ENCODE measurements around the gene TMEM145. TPM values are rescaled to one million over a fixed set of nuclear protein-coding genes. Genes with fewer than 3 reads are reported as not detected.

Gene TMEM145
- total and polyA plus RNA-seq, 9 of the 15 experiments (the other 6 are each of a cell fraction or from before 2014, with no cell fraction given) = 0.80 to 5.5 (median 1.9) TPM; not detected in 3

DNA sequence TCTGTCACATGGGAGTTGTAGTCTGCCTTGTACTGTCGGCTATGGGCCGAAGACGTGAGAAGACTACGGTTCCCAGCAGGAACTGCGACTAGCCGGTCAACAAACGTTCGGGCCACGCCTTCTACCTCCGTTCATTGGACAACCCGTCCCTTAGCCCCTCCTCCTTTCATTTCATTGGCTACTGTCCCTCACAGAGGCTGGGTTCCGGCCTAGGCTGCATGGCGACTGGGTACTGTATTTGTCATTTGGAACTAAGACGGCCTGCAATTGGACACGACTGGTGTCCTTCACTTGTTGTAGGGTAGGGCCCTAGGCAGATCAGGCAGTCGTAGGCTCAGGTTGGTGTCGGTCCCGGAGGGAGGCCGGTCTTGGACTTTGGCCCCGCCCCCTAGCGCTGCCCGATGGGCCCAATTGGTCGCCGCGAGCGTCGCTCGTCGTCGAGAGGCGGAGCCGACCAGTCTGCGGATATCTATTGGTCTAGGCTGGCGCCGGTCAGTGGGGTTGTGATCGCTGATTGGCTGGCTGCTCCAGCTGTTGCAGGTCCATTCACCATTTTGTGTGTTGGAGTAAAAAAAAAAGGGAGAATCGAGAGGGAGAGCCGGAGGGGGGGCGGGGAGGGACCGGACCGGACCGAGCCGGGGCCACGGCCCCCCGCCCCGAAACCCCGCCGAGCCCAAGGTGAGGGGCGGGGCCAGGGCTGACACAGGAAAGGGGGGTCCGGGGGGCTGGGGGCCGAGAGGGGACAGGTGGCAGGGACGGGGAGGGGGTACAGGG lies 44.2 kb upstream of the TMEM145 start, which contains the start of gene CIC:
TSS of gene CIC (plus strand) at position 549 of the 774 bp plus-strand sequence. CDS start 2,532 bp downstream, outside the sequence.
- FAIRE-seq (peak; percentile 100), ATAC-seq (peak; percentile 92), DNase-seq (ENCODE audit: extremely low read depth in 1 of 4, low spot score in 3 of 4) (peak; percentile 85 to 100 (median 92))
- Histone ChIP-seq H3K9ac (ENCODE audit: insufficient read depth in 1 of 2, low read depth in 2 of 2, low read length in 2 of 2) (peak within 1 kb of the TSS; percentile 98 to 99), H3K4me2 (ENCODE audit: insufficient read depth, low read length) (peak within 1 kb of the TSS; percentile 96), H3K36me3 (ENCODE audit: control insufficient read depth, insufficient read depth, low read length) (peaks cover 29% of the 10 kb centered on the region; the same call in 2 of the 3 replicates), H3K27me3 (ENCODE audit: control insufficient read depth in 2 of 2, insufficient read depth in 2 of 2, low read length in 2 of 2) (no peaks in the 10 kb centered on the region), H3K27ac (ENCODE audit: extremely low read depth, low read depth, low read length) (peak within 1 kb of the TSS; percentile 98), H2AFZ (ENCODE audit: low read depth, low read length) (peak within 1 kb of the TSS; percentile 97), H3K4me3 (peak within 1 kb of the TSS; percentile 54), H3K9me3 (replicated peaks; ENCODE audit: control insufficient read depth, insufficient read depth, low read depth, low read length) (no peaks in the 10 kb centered on the region), H3K79me2 (ENCODE audit: control insufficient read depth, insufficient read depth, low read length) (peaks cover 24% of the 10 kb centered on the region), H3K4me1 (replicated peaks in 1 of 2; ENCODE audit: control insufficient read depth in 2 of 2, insufficient read depth in 2 of 2, low read length in 2 of 2) (peaks cover 17 to 51% of the 10 kb centered on the region in 2 experiments), H3K9me1 (ENCODE audit: control insufficient read depth, insufficient read depth, low read length) (no peaks in the 10 kb centered on the region), H4K20me1 (replicated peaks; ENCODE audit: control insufficient read depth, insufficient read depth, low read length) (no peaks in the 10 kb centered on the region)
- ChIA-PET POLR2A (interaction anchor here (0.6 to 2.9 kb wide), 4 partner anchors 11 to 24 kb away, joined by 3 to 16 read pairs (median 4); no protein-coding TSS in a partner anchor), CTCF (ENCODE audit: low intra/inter-chr PET ratio) (no interaction called here)
- in situ Hi-C loops (cut with MboI) (no loop called here), intact Hi-C loops (cut with micrococcal nuclease) (loop anchor here (2.0 kb wide), 1 partner anchor 14 kb away; the partner anchor contains the start of gene ERF)
- BruUV-seq (replicated peaks) = TSS peak; percentile 63
- WGBS (ENCODE audit: insufficient coverage, low coverage, missing lambda C conversion rate) = 0% methylated on average over 33 of the region's 52 CpGs
- peak; percentile 100 for TF ChIP-seq SP1 (CRISPR knock-in tag; IDR thresholded peaks at IDR 0.05)
- no peak for TF ChIP-seq KAT2B (IDR thresholded peaks at IDR 0.05; ENCODE audit: low read depth, low read length)
- TF ChIP-seq MBD2 (IDR thresholded peaks at IDR 0.05; ENCODE audit: borderline replicate concordance, low read depth) = peak; percentile 100
- TF ChIP-seq NFRKB (IDR thresholded peaks at IDR 0.05; ENCODE audit: low read depth) = 0 out of 2 replicates have a peak, but pooled peaks have one; percentile 6
- peak; percentile 99 for TF ChIP-seq TFAP4 (CRISPR knock-in tag; IDR thresholded peaks at IDR 0.05; ENCODE audit: borderline replicate concordance)
- 0 out of 2 replicates have a peak, but pooled peaks have one; percentile 67 for TF ChIP-seq CREB1 (IDR thresholded peaks at IDR 0.05)
- TF ChIP-seq CREB1 (CRISPR knock-in tag; IDR thresholded peaks at IDR 0.05) = peak; percentile 76
- no peak for TF ChIP-seq ZBED1 (IDR thresholded peaks at IDR 0.05)
- TF ChIP-seq NR2C1 (IDR thresholded peaks at IDR 0.05) = no peak
- TF ChIP-seq NR2C1 (tag; IDR thresholded peaks at IDR 0.05) = peak; percentile 57
- no peak for TF ChIP-seq CBFA2T3 (IDR thresholded peaks at IDR 0.05)
- TF ChIP-seq FOS (IDR thresholded peaks at IDR 0.05; ENCODE audit: extremely low read depth, insufficient read length) = peak; percentile 97
- TF ChIP-seq ZZZ3 (IDR thresholded peaks at IDR 0.05) = no peak
- TF ChIP-seq CXXC5 (CRISPR knock-in tag; IDR thresholded peaks at IDR 0.05) = peak; percentile 64; the same call in 1 of the 2 replicates
- peak; percentile 99 for TF ChIP-seq CEBPZ (IDR thresholded peaks at IDR 0.05; ENCODE audit: borderline replicate concordance, low read depth, low read length)
- peak; percentile 100 for TF ChIP-seq ASH1L (IDR thresholded peaks at IDR 0.05; ENCODE audit: borderline replicate concordance, low read depth, partially characterized antibody)
- peak; percentile 33 for TF ChIP-seq L3MBTL2 (IDR thresholded peaks at IDR 0.05)
- peak; percentile 99 for TF ChIP-seq ZNF143 (CRISPR knock-in tag; IDR thresholded peaks at IDR 0.05)
- TF ChIP-seq FOXK2 (conservative IDR thresholded peaks at IDR 0.05 in 1 of 2, IDR thresholded peaks at IDR 0.05 in 1 of 2; ENCODE audit: low read depth in 2 of 2) = peak; percentile 25 to 36; a peak in 2 of 4 replicates
- TF ChIP-seq ZNF197 (CRISPR knock-in tag; IDR thresholded peaks at IDR 0.05; ENCODE audit: low read depth) = peak; percentile 76

All from K562 (cell line).